ENCODE measurements around the gene ANKRD63. TPM values are rescaled to one million over a fixed set of nuclear protein-coding genes. Genes with fewer than 3 reads are reported as not detected.

The ANKRD63 gene
- total and polyA plus RNA-seq, 7 donors = not detected

DNA sequence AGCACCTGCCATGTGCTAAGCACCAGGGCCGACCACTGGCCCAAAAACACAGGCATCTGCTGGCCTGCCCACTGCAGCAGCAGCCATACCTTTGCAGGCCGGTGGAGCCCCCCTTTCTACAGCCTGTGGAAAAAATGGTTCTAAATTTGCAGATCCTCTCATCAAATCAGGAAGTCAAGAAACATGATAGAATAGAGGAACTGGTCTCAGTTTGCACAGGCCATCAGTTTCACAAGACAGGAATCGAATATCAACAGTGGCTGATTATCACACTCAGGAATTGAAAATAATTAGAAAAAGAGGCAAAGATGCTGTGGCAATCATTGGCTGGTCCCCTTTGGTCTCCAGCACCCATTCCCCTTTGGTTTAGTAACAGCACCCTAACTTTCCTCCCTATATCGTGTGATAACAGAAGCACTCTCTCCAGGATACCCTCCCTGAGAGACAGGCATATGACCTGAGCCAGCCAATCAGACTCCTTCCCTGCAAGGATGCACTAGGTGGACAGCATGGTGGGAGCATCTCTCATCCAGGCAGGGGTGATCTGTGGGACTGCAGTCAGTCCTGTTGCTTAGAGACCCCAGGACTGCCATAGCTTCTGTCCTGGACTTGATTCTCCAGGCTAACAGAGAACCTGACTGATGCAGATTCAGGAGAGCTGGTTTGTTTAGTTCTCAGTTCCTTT lies 47.5 kb downstream of the ANKRD63 start:
- WGBS, 3 donors = 71 to 76% (median 73%) methylated on average over 4 of the region's 4 CpGs

DNA sequence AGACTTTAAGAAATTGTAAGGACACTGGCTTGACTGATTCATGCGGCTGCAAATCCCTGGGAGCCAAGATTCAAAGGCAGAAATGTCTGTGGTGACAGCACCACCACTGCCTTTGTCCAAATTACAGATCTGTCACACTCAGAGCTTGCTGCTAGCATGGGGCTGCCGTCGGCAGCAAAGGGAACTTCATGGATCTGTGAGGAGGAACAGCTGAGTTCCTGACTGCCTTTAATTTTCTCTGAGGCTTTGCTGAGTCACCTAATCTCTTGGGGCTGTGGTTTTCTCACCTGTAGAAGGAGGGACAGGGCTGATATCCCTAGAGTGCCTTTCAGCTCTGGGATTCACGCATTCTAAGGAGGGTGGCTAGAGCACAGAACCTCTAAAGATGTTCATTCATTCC lies 48.1 kb downstream of the ANKRD63 start:
- 49 to 68% (median 62%) methylated on average over 4 of the region's 4 CpGs for WGBS, 3 donors
- peaks cover 0 to 19% (median 0%) of the 10 kb centered on the region in 3 donors for H3K27me3 ChIP-seq (ENCODE audit: insufficient read depth in 3 of 3, low read length in 2 of 3)
- H3K4me1 ChIP-seq = no peaks in the 10 kb centered on the region
- ATAC-seq = no peak
- TF ChIP-seq, protein P1, sequence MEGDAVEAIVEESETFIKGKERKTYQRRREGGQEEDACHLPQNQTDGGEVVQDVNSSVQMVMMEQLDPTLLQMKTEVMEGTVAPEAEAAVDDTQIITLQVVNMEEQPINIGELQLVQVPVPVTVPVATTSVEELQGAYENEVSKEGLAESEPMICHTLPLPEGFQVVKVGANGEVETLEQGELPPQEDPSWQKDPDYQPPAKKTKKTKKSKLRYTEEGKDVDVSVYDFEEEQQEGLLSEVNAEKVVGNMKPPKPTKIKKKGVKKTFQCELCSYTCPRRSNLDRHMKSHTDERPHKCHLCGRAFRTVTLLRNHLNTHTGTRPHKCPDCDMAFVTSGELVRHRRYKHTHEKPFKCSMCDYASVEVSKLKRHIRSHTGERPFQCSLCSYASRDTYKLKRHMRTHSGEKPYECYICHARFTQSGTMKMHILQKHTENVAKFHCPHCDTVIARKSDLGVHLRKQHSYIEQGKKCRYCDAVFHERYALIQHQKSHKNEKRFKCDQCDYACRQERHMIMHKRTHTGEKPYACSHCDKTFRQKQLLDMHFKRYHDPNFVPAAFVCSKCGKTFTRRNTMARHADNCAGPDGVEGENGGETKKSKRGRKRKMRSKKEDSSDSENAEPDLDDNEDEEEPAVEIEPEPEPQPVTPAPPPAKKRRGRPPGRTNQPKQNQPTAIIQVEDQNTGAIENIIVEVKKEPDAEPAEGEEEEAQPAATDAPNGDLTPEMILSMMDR (IDR thresholded peaks at IDR 0.05) = no peak
- H3K4me3 ChIP-seq = no peak overlapping the region
- H3K36me3 ChIP-seq (ENCODE audit: insufficient read depth in 1 of 2, low read depth in 1 of 2) = no peaks in the 10 kb centered on the region
- no peak for DNase-seq
- H3K27ac ChIP-seq = no peak overlapping the region
- H3K9me3 ChIP-seq = no peaks in the 10 kb centered on the region
- intact Hi-C loops (cut with DNase I) = no loop called here

More for the DNA sequence above, 47.5 kb downstream of the ANKRD63 start:
- intact Hi-C loops (cut with DNase I) = no loop called here
- Histone ChIP-seq H3K27me3 (ENCODE audit: insufficient read depth in 3 of 3, low read length in 2 of 3) (peaks cover 0 to 24% (median 0%) of the 10 kb centered on the region in 3 donors), H3K9me3 (no peaks in the 10 kb centered on the region), H3K4me3 (no peak overlapping the region), H3K27ac (no peak overlapping the region), H3K36me3 (ENCODE audit: insufficient read depth in 1 of 2, low read depth in 1 of 2) (no peaks in the 10 kb centered on the region), H3K4me1 (no peaks in the 10 kb centered on the region)
- DNase-seq (no peak), ATAC-seq (no peak)
- TF ChIP-seq, protein P1 (IDR thresholded peaks at IDR 0.05) = no peak

DNA sequence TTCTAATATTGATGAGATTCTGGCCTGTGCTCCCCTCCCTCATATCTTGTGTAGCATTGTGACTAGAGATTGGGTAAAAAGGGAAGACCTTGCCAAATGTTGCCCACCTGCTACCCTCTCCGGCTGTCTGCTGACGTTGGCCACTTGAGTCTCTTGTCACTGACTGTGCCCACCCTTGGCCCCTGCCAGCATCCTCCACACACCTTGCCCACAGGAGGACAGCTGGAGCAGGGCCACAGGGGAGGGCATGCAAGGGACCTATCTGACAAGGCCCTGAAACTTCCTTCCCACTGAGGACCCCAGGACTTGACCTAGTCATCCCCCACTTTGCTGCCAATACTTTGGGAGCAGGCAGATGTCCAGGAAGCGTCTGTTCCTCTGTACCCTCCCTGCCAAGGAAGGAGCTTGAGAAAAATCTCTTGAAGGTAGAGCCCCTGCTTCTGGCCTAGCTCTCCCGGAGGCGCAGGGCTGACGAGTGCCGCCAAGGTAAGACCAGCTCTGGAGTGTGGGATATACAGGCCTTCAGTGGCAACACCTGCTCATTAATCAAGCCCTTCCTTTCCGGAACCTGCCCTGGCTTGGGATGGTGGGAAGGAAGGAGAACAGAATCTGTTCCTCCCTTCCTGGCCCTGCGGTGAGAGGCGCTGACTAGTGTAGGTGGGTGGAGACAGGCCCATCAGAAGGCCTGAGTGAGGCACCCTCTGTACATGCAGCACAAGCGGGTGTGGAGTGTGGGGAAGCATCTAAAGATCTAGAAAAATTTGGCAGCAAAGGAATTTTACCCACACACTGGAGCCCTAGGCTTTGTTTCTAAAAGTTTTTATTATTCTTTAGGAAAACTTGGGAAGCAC lies 48.9 kb downstream of the ANKRD63 start:
- TF ChIP-seq, protein P1 (IDR thresholded peaks at IDR 0.05) = no peak
- no peaks in the 10 kb centered on the region for H3K36me3 ChIP-seq (ENCODE audit: insufficient read depth in 1 of 2, low read depth in 1 of 2)
- DNase-seq (no peak), ATAC-seq (no peak)
- WGBS, 3 donors = 85 to 95% (median 94%) methylated on average over 11 of the region's 11 CpGs
- peaks cover 0 to 10% (median 0%) of the 10 kb centered on the region in 3 donors for H3K27me3 ChIP-seq (ENCODE audit: insufficient read depth in 3 of 3, low read length in 2 of 3)
- no peaks in the 10 kb centered on the region for H3K4me1 ChIP-seq
- H3K27ac ChIP-seq = no peak overlapping the region
- H3K4me3 ChIP-seq = no peak overlapping the region
- no peaks in the 10 kb centered on the region for H3K9me3 ChIP-seq
- intact Hi-C loops (cut with DNase I) = no loop called here

DNA sequence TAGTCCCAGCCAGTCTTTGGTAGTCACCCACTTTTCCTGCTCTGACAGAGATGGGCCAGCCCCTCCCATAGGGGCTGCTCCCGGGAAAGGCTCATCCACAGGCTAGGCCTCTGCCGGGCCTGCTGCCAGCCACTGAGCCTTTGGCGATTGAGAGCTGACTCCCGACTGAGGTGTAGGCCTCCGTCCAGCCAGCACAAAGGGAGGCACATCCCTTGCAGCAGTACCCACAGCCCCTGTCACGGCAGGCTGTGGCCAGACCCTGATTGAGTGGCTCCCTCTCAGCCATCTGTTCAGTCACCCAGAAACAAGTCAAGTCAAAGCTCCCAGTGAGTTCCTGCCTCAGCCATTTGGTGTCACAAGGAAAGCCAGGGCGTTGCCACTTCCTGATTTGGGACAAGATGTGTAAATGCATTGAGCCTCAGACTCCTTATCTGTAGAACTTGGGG lies 50.2 kb downstream of the ANKRD63 start:
- no peaks in the 10 kb centered on the region for H3K27me3 ChIP-seq (ENCODE audit: insufficient read depth in 3 of 3, low read length in 2 of 3)
- no peak for ATAC-seq
- TF ChIP-seq, protein P1 (IDR thresholded peaks at IDR 0.05) = no peak
- H3K4me1 ChIP-seq = no peaks in the 10 kb centered on the region
- H3K27ac ChIP-seq = no peak overlapping the region
- intact Hi-C loops (cut with DNase I) = no loop called here
- WGBS, 3 donors = 36 to 48% (median 41%) methylated on average over 7 of the region's 7 CpGs
- no peaks in the 10 kb centered on the region for H3K36me3 ChIP-seq (ENCODE audit: insufficient read depth in 1 of 2, low read depth in 1 of 2)
- no peak overlapping the region for H3K4me3 ChIP-seq
- DNase-seq = no peak
- H3K9me3 ChIP-seq = no peaks in the 10 kb centered on the region

Other genes with a start within 250 kb of the ANKRD63 start
- gene SRP14, start 243.9 kb downstream of the ANKRD63 start, total RNA-seq = 100 to 1,000 TPM; 134 to 170 (median 153) TPM
- 100 to 1,000 TPM; 279 to 288 (median 280) TPM for gene SRP14, start 243.9 kb downstream of the ANKRD63 start, polyA plus RNA-seq
- gene BMF, start 174.2 kb downstream of the ANKRD63 start, total RNA-seq = 1 to 10 TPM; 1.5 to 5.9 (median 3.7) TPM
- 1 to 10 TPM in 2 of 3 donors, under 1 TPM in 1; 0.65 to 7.2 (median 3.4) TPM for gene BMF, start 174.2 kb downstream of the ANKRD63 start, polyA plus RNA-seq
- 1 to 10 TPM in 1 of 4 donors, under 1 TPM in 1, not detected in 2; 0.71 to 1.0 TPM for gene BUB1B, start 122.0 kb downstream of the ANKRD63 start, total RNA-seq
- gene BUB1B, start 122.0 kb downstream of the ANKRD63 start, polyA plus RNA-seq = under 1 TPM in 2 of 3 donors, not detected in 1; 0.10 to 0.42 TPM
- 1 to 10 TPM in 2 of 4 donors, under 1 TPM in 2; 0.44 to 3.0 (median 1.2) TPM for gene PAK6, start 44.0 kb downstream of the ANKRD63 start, total RNA-seq
- gene PAK6, start 44.0 kb downstream of the ANKRD63 start, polyA plus RNA-seq = 1 to 10 TPM in 1 of 3 donors, under 1 TPM in 2; 0.03 to 1.1 (median 0.47) TPM
- gene PLCB2, start 24.9 kb upstream of the ANKRD63 start, total RNA-seq = 1 to 10 TPM; 1.7 to 4.6 (median 3.5) TPM
- gene PLCB2, start 24.9 kb upstream of the ANKRD63 start, polyA plus RNA-seq = 1 to 10 TPM in 2 of 3 donors, under 1 TPM in 1; 0.73 to 2.0 (median 1.6) TPM
- gene INAFM2, start 40.6 kb upstream of the ANKRD63 start, total RNA-seq = 10 to 100 TPM; 22.3 to 32.4 (median 28.9) TPM
- 10 to 100 TPM in 1 of 3 donors, 1 to 10 TPM in 2; 5.8 to 14.5 (median 7.9) TPM for gene INAFM2, start 40.6 kb upstream of the ANKRD63 start, polyA plus RNA-seq
- 100 to 1,000 TPM in 3 of 4 donors, 10 to 100 TPM in 1; 87.0 to 161 (median 129) TPM for gene CCDC9B, start 57.9 kb upstream of the ANKRD63 start, total RNA-seq
- 10 to 100 TPM; 14.5 to 50.5 (median 23.2) TPM for gene CCDC9B, start 57.9 kb upstream of the ANKRD63 start, polyA plus RNA-seq
- gene PHGR1, start 68.0 kb upstream of the ANKRD63 start, total RNA-seq = not detected
- gene PHGR1, start 68.0 kb upstream of the ANKRD63 start, polyA plus RNA-seq = 1 to 10 TPM in 2 of 3 donors, under 1 TPM in 1; 0.49 to 4.8 (median 1.4) TPM
- gene DISP2, start 75.2 kb upstream of the ANKRD63 start, total RNA-seq = 1 to 10 TPM in 1 of 4 donors, under 1 TPM in 3; 0.05 to 2.4 (median 0.72) TPM
- under 1 TPM; 0.42 to 0.79 (median 0.52) TPM for gene DISP2, start 75.2 kb upstream of the ANKRD63 start, polyA plus RNA-seq
- 10 to 100 TPM in 2 of 4 donors, 1 to 10 TPM in 2; 7.7 to 21.3 (median 11.6) TPM for gene KNSTRN, start 99.7 kb upstream of the ANKRD63 start, total RNA-seq
- 10 to 100 TPM; 11.5 to 21.5 (median 18.7) TPM for gene KNSTRN, start 99.7 kb upstream of the ANKRD63 start, polyA plus RNA-seq
- gene IVD, start 122.7 kb upstream of the ANKRD63 start, total RNA-seq = 100 to 1,000 TPM in 1 of 4 donors, 10 to 100 TPM in 3; 46.5 to 102 (median 61.4) TPM
- gene IVD, start 122.7 kb upstream of the ANKRD63 start, polyA plus RNA-seq = 10 to 100 TPM; 27.1 to 35.6 (median 32.6) TPM
- gene BAHD1, start 157.9 kb upstream of the ANKRD63 start, total RNA-seq = 10 to 100 TPM; 12.5 to 15.6 (median 13.4) TPM
- 10 to 100 TPM in 2 of 3 donors, 1 to 10 TPM in 1; 9.9 to 14.6 (median 12.3) TPM for gene BAHD1, start 157.9 kb upstream of the ANKRD63 start, polyA plus RNA-seq
- gene CHST14, start 187.9 kb upstream of the ANKRD63 start, total RNA-seq = 1 to 10 TPM; 3.8 to 5.3 (median 4.2) TPM
- gene CHST14, start 187.9 kb upstream of the ANKRD63 start, polyA plus RNA-seq = 1 to 10 TPM; 2.5 to 4.5 (median 2.8) TPM